ENCODE results near the gene SHROOM2.

SHROOM2 gene

DNA sequence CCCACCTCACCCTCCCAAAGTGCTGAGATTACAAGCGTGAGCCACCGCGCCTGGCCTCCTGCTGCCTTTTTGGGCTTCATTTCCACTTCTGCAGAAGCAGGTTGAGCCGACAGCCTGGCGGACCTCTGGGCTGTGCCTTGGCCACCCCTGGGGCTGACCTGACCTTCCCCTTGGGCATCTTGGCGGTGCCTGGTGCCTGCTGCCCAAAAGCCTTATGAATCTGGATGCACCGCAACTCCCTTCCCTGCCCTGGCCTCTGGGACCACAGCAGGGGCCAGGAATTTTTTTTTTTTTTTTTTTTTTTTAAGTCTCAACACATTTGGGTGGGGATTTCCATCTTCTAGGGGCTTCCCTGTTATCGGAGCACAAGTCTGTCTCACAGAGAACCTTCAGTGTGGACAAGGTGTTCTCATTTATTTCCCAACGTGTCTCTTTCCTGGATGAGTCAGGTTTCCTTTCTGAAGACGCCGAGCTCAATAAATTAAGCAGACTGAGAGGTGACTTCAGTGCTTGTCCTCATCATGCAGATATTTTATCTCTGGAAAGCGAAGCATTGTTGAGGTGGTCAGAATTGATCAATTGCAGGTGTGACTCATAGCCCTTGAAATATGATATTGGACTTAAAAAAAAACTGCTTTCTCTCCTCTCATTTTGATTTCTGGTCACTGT, 79.7 kb downstream of the SHROOM2 start:
- Histone ChIP-seq H3K27ac (ENCODE audit: extremely low read depth, low read depth, low read length) (no peak overlapping the region), H3K36me3 (ENCODE audit: control insufficient read depth in 2 of 2, insufficient read depth in 1 of 2, low read length in 2 of 2) (no peaks in the 10 kb centered on the region), H3K4me1 (ENCODE audit: control insufficient read depth, insufficient read depth, low read length) (no peaks in the 10 kb centered on the region), H3K4me3 (ENCODE audit: low read depth, low read length) (no peak overlapping the region), H3K9me3 (ENCODE audit: control insufficient read depth, insufficient read depth, low read depth, low read length) (no peaks in the 10 kb centered on the region)
- ChIA-PET POLR2A (interaction anchor here (0.7 kb wide), 1 partner anchor 1068 kb away, joined by 8 read pairs; no protein-coding TSS in a partner anchor), CTCF (no interaction called here)
- peak; percentile 56; the same call in 1 of the 2 replicates for TF ChIP-seq TCF7L2 (IDR thresholded peaks at IDR 0.05; ENCODE audit: borderline replicate concordance, low read depth, low read length)
- no peak for TF ChIP-seq ZNF837 (tag by site-specific recombination; IDR thresholded peaks at IDR 0.05)

DNA sequence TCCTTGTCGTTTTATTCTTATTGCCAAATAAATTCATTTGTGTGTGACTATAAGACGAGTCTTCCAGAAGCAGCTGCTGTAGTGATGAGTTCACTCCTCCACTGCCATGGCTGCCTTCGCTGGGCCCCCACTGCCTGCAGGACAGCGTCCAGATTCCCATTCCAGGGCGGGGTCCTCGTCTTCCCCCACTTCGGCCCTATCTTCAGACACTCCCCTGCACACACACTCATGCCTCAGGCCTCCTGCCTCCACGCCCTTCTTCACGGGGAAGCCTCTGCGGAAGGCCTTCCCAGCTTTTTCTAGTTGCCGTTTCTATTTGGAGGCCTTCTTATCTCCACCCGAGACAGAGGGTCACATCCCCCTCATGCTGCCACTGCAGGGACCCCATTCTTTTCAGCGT, 80.4 kb downstream of the SHROOM2 start:
- Histone ChIP-seq H3K36me3 (ENCODE audit: control insufficient read depth in 2 of 2, insufficient read depth in 1 of 2, low read length in 2 of 2) (no peaks in the 10 kb centered on the region), H3K4me1 (ENCODE audit: control insufficient read depth, insufficient read depth, low read length) (no peaks in the 10 kb centered on the region), H3K4me3 (ENCODE audit: low read depth, low read length) (no peak overlapping the region), H3K27ac (ENCODE audit: extremely low read depth, low read depth, low read length) (no peak overlapping the region), H3K9me3 (ENCODE audit: control insufficient read depth, insufficient read depth, low read depth, low read length) (no peaks in the 10 kb centered on the region)
- ChIA-PET POLR2A (interaction anchor here (0.7 kb wide), 1 partner anchor 1068 kb away, joined by 8 read pairs; no protein-coding TSS in a partner anchor), CTCF (no interaction called here)
- no peak for TF ChIP-seq KLF1 (tag by site-specific recombination; IDR thresholded peaks at IDR 0.05)
- TF ChIP-seq, protein P1, sequence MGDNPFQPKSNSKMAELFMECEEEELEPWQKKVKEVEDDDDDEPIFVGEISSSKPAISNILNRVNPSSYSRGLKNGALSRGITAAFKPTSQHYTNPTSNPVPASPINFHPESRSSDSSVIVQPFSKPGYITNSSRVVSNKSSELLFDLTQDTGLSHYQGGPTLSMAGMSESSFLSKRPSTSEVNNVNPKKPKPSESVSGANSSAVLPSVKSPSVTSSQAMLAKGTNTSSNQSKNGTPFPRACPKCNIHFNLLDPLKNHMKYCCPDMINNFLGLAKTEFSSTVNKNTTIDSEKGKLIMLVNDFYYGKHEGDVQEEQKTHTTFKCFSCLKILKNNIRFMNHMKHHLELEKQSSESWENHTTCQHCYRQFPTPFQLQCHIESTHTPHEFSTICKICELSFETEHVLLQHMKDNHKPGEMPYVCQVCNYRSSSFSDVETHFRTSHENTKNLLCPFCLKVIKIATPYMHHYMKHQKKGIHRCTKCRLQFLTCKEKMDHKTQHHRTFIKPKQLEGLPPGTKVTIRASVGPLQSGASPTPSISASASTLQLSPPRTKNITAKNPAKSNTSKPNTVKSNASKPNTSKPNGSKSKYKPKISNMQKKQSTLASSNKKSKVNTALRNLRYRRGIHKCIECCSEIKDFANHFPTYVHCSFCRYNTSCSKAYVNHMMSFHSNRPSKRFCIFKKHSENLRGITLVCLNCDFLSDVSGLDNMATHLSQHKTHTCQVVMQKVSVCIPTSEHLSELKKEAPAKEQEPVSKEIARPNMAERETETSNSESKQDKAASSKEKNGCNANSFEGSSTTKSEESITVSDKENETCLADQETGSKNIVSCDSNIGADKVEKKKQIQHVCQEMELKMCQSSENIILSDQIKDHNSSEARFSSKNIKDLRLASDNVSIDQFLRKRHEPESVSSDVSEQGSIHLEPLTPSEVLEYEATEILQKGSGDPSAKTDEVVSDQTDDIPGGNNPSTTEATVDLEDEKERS (tag by site-specific recombination; IDR thresholded peaks at IDR 0.05) = no peak

DNA sequence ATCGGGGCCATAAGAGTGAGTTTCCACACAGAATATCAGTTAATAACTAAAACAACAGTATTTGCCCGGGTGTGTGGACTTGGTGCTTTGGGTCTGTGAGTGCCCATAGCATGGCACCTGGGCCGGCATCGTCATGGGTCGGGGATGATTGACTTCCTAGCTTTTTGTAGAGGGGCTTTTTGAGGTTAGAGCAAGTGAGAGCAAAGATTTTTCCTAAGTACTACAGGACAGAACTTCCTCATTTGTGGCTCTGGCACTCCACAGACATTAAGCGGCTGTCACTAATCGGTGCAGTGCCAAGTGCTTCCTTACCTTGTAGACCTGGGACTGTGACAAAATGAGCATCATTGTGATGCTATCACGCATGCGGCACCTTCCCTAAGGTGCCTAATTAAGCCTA, 81.0 kb downstream of the SHROOM2 start:
- ChIA-PET CTCF (interaction anchor here (0.6 kb wide), 1 partner anchor 251 kb away, joined by 3 read pairs; no protein-coding TSS in a partner anchor), POLR2A (no interaction called here)
- Histone ChIP-seq H3K36me3 (ENCODE audit: control insufficient read depth in 2 of 2, insufficient read depth in 1 of 2, low read length in 2 of 2) (no peaks in the 10 kb centered on the region), H3K27ac (ENCODE audit: extremely low read depth, low read depth, low read length) (no peak overlapping the region), H3K4me3 (ENCODE audit: low read depth, low read length) (no peak overlapping the region), H3K9me3 (ENCODE audit: control insufficient read depth, insufficient read depth, low read depth, low read length) (no peaks in the 10 kb centered on the region), H3K4me1 (ENCODE audit: control insufficient read depth, insufficient read depth, low read length) (no peaks in the 10 kb centered on the region)
- TF ChIP-seq KLF7 (tag by site-specific recombination; IDR thresholded peaks at IDR 0.05; ENCODE audit: borderline replicate concordance) (no peak), GLI2 (tag by site-specific recombination; IDR thresholded peaks at IDR 0.05; ENCODE audit: borderline replicate concordance, low read depth) (no peak), ZSCAN23 (tag by site-specific recombination; IDR thresholded peaks at IDR 0.05) (no peak), SP3 (tag by site-specific recombination; IDR thresholded peaks at IDR 0.05) (no peak)
- TF ChIP-seq, protein P2, sequence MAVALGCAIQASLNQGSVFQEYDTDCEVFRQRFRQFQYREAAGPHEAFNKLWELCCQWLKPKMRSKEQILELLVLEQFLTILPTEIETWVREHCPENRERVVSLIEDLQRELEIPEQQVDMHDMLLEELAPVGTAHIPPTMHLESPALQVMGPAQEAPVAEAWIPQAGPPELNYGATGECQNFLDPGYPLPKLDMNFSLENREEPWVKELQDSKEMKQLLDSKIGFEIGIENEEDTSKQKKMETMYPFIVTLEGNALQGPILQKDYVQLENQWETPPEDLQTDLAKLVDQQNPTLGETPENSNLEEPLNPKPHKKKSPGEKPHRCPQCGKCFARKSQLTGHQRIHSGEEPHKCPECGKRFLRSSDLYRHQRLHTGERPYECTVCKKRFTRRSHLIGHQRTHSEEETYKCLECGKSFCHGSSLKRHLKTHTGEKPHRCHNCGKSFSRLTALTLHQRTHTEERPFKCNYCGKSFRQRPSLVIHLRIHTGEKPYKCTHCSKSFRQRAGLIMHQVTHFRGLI (tag by site-specific recombination; IDR thresholded peaks at IDR 0.05) = no peak
- TF ChIP-seq, protein P3, sequence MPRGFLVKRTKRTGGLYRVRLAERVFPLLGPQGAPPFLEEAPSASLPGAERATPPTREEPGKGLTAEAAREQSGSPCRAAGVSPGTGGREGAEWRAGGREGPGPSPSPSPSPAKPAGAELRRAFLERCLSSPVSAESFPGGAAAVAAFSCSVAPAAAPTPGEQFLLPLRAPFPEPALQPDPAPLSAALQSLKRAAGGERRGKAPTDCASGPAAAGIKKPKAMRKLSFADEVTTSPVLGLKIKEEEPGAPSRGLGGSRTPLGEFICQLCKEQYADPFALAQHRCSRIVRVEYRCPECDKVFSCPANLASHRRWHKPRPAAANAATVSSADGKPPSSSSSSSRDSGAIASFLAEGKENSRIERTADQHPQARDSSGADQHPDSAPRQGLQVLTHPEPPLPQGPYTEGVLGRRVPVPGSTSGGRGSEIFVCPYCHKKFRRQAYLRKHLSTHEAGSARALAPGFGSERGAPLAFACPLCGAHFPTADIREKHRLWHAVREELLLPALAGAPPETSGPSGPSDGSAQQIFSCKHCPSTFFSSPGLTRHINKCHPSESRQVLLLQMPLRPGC (tag by site-specific recombination; IDR thresholded peaks at IDR 0.05) = no peak

DNA sequence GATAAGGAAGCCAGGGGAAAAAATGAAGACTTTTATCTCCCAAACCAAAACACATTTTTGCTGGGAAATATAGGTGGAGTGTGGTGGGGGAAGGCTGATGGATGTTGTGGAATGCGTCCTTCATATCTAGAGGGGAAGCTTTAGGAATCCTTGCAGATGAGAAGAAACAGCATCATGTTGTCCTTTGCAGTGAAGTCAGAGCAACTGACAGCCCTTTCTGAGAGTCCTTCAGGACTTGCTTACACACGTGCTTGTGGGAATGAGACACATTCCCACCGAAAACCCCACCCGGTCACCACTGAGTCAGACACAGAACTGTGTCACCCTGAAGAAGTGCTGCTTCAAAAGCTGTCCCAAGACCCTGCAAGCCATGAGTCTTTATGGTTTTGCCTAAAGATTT, 81.5 kb downstream of the SHROOM2 start:
- no peaks in the 10 kb centered on the region for H3K9me3 ChIP-seq (ENCODE audit: control insufficient read depth, insufficient read depth, low read depth, low read length)
- H3K36me3 ChIP-seq (ENCODE audit: control insufficient read depth in 2 of 2, insufficient read depth in 1 of 2, low read length in 2 of 2) = no peaks in the 10 kb centered on the region
- no peaks in the 10 kb centered on the region for H3K4me1 ChIP-seq (ENCODE audit: control insufficient read depth, insufficient read depth, low read length)
- ChIA-PET CTCF (interaction anchor here (0.6 kb wide), 1 partner anchor 250 kb away, joined by 3 read pairs; no protein-coding TSS in a partner anchor), POLR2A (no interaction called here)
- TF ChIP-seq, protein P4, sequence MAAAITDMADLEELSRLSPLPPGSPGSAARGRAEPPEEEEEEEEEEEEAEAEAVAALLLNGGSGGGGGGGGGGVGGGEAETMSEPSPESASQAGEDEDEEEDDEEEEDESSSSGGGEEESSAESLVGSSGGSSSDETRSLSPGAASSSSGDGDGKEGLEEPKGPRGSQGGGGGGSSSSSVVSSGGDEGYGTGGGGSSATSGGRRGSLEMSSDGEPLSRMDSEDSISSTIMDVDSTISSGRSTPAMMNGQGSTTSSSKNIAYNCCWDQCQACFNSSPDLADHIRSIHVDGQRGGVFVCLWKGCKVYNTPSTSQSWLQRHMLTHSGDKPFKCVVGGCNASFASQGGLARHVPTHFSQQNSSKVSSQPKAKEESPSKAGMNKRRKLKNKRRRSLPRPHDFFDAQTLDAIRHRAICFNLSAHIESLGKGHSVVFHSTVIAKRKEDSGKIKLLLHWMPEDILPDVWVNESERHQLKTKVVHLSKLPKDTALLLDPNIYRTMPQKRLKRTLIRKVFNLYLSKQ (tag by site-specific recombination; IDR thresholded peaks at IDR 0.05; ENCODE audit: borderline replicate concordance) = no peak
- H3K4me3 ChIP-seq (ENCODE audit: low read depth, low read length) = no peak overlapping the region
- H3K27ac ChIP-seq (ENCODE audit: extremely low read depth, low read depth, low read length) = no peak overlapping the region

Data from HEK293 (cell line).